Endothelial cell of umbilical vein (primary cell): ENCODE results near the gene GPR108. TPM values are rescaled to one million over a fixed set of nuclear protein-coding genes. Genes with fewer than 3 reads are reported as not detected.

ENCODE experiments used
- BruUV-seq: library from RNA; stranded (reverse); fragments of 400-500 nt; replicated peaks from 2 replicates; lab custom pipeline; 2021; lab: Mats Ljungman, UMichigan
- CTCF ChIA-PET: fragments of 300-600, 350-600 bp; sonication (Branson Sonifier 250); formaldehyde crosslinking; loops from one replicate; lab custom pipeline; 2021; ENCODE audit warnings: antibody characterized with exemption, inconsistent platforms; lab: Charles Lee
- POLR2A ChIA-PET: fragments of 300-600, 350-600 bp; sonication (Branson Sonifier 250); formaldehyde crosslinking; loops from one replicate; lab custom pipeline; 2021; ENCODE audit warnings: antibody characterized with exemption, inconsistent platforms; lab: Charles Lee
- DNase-seq: peaks from one replicate; pipeline ENCODE4 v3.0.0-alpha.2; 2011; ENCODE audit warnings: low read depth, low spot score
- FAIRE-seq: peaks from 2 replicates; lab custom pipeline; 2011; peaks lifted over from hg19 to GRCh38; lab: Jason Lieb, UNC
- H2AFZ ChIP-seq: 2 replicates; pipeline ENCODE4 v1.6.0; 2012; ENCODE audit warnings: low read depth, low read length, control low read depth, inconsistent platforms
- H3K27ac ChIP-seq: 2 replicates; pipeline ENCODE4 v1.5.1; 2011; ENCODE audit warnings: low read depth, mild to moderate bottlenecking, control low read depth, low read length, moderate library complexity; ENCODE audit not compliant: insufficient read depth
- H3K27me3 ChIP-seq, 2 experiments: 2 replicates each; pipeline versions ENCODE4 v1.6.0 to v1.6.1; 2011; ENCODE audit warnings: low read length in 2 of 2, mixed read lengths in 1 of 2; ENCODE audit not compliant: control insufficient read depth in 2 of 2, insufficient read depth in 2 of 2
- H3K36me3 ChIP-seq, 2 experiments: 2 replicates in 1 of 2; 3 replicates in 1 of 2; pipeline ENCODE4 v1.5.1; 2011; ENCODE audit warnings: low read length in 2 of 2, mild to moderate bottlenecking in 1 of 2, moderate library complexity in 1 of 2; ENCODE audit not compliant: control insufficient read depth in 2 of 2, insufficient read depth in 2 of 2; ENCODE audit errors: extremely low read depth in 1 of 2
- H3K4me1 ChIP-seq: 3 replicates; pipeline ENCODE4 v1.5.1; 2011; ENCODE audit warnings: mild to moderate bottlenecking, low read length; ENCODE audit not compliant: control insufficient read depth, insufficient read depth; ENCODE audit errors: extremely low read depth
- H3K4me2 ChIP-seq: 2 replicates; pipeline ENCODE4 v1.6.1; 2011; ENCODE audit warnings: low read length, control low read depth, mixed read lengths; ENCODE audit not compliant: insufficient read depth
- H3K4me3 ChIP-seq, 3 experiments: fragments of 200-600 bp in 1 of 3; sonication (generic), shearing (Covaris generic) in 1 of 3; replicated peaks in 1 of 3; 2 replicates each; pipeline ENCODE4 v1.5.1; 2011 to 2016; ENCODE audit warnings: control low read depth in 3 of 3, low read length in 3 of 3, mild to moderate bottlenecking in 2 of 3, inconsistent platforms in 1 of 3, low read depth in 1 of 3, moderate library complexity in 1 of 3; ENCODE audit not compliant: insufficient read depth in 1 of 3
- H3K79me2 ChIP-seq: 2 replicates; pipeline ENCODE4 v1.6.0; 2012; ENCODE audit warnings: low read length, inconsistent platforms; ENCODE audit not compliant: control insufficient read depth, insufficient read depth
- H3K9ac ChIP-seq: replicated peaks from 2 replicates; pipeline ENCODE3; 2011; ENCODE audit warnings: low read length, control low read depth; ENCODE audit not compliant: insufficient read depth; ENCODE audit errors: extremely low read depth
- H3K9me1 ChIP-seq: replicated peaks from 3 replicates; pipeline ENCODE4 v1.6.0; 2011; ENCODE audit warnings: mild to moderate bottlenecking, low read length; ENCODE audit not compliant: control insufficient read depth, insufficient read depth; ENCODE audit errors: extremely low read depth
- H3K9me3 ChIP-seq: replicated peaks from 2 replicates; pipeline ENCODE4 v1.5.1; 2012; ENCODE audit warnings: low read length, inconsistent platforms; ENCODE audit not compliant: control insufficient read depth, insufficient read depth
- H4K20me1 ChIP-seq: replicated peaks from 2 replicates; pipeline ENCODE3; 2011; ENCODE audit warnings: mild to moderate bottlenecking, low read length; ENCODE audit not compliant: control insufficient read depth, insufficient read depth; ENCODE audit errors: extremely low read depth
- CTCF ChIP-seq, 2 donors: IDR thresholded peaks; 1 replicate in 1 of 2; 2 replicates in 1 of 2; pipeline ENCODE4 v1.5.1; 2011; ENCODE audit warnings: low read length in 2 of 2, mild to moderate bottlenecking in 2 of 2, moderate library complexity in 2 of 2, control low read depth in 1 of 2, inconsistent platforms in 1 of 2, low read depth in 1 of 2; ENCODE audit not compliant: insufficient read depth in 1 of 2; ENCODE audit errors: extremely low read depth in 1 of 2
- MYC ChIP-seq: IDR thresholded peaks from one replicate; pipeline ENCODE4 v1.6.1; 2011; ENCODE audit warnings: mild to moderate bottlenecking, low read depth, low read length
- POLR2AphosphoS5 ChIP-seq: IDR thresholded peaks from 2 replicates; pipeline ENCODE4 v1.6.1; 2012; ENCODE audit warnings: low read depth, mild to moderate bottlenecking, control low read depth, low read length, moderate library complexity; ENCODE audit not compliant: insufficient read depth
- dilution Hi-C: fragments of 300-500 bp; cut with MboI; formaldehyde crosslinking; loops from one replicate; pipeline ENCODE4 v1.15.0; 2019; ENCODE audit warnings: low sequenced_read_pairs; ENCODE audit not compliant: extremely low pct_ligation_motif_present
- intact Hi-C: fragments of 100-400 bp; cut with micrococcal nuclease; formaldehyde crosslinking; loops from one replicate; pipeline ENCODE4 v1.10.0; 2022
- polyA plus RNA-seq, 4 experiments: library from polyadenylated mRNA; depleted of rRNA in 3 of 4; stranded (reverse) in 3 of 4; unstranded in 1 of 4; fragments of >200 nt; gene quantifications; 2 replicates each; pipeline versions ENCODE4 v1.2.1 to v1.2.3, GENCODE V29; 2011 to 2012; ENCODE audit warnings: missing spikeins in 1 of 4
- total RNA-seq: library from RNA; stranded (reverse); gene quantifications from 2 replicates; pipeline ENCODE4 v1.2.3, GENCODE V29; 2021

The GPR108 gene
- total and polyA plus RNA-seq, 2 donors (not counting 3 experiments of a cell fraction or from before 2014, with no cell fraction given) = 68.5 to 80.2 TPM

GRCh38 chr19:6740589-6741343 is 3.4 kb upstream of the GPR108 start:
- CTCF ChIA-PET = interaction anchor here (6.2 kb wide), 1 partner anchor 122 kb away, joined by 179 read pairs; no protein-coding TSS in a partner anchor
- H3K27me3 ChIP-seq = no peaks in the 10 kb centered on the region
- H3K9me1 ChIP-seq = no peaks in the 10 kb centered on the region
- H2AFZ ChIP-seq = peak overlapping the region; percentile 28
- H3K79me2 ChIP-seq = peaks cover 39% of the 10 kb centered on the region
- dilution Hi-C loops = no loop called here
- H3K27ac ChIP-seq = peak overlapping the region; percentile 61
- FAIRE-seq (peak; percentile 85), DNase-seq (peak; percentile 46)
- peak overlapping the region; percentile 60 for H3K9ac ChIP-seq
- H4K20me1 ChIP-seq = no peaks in the 10 kb centered on the region
- TF ChIP-seq MYC = no peak
- peak; percentile 31 for TF ChIP-seq POLR2AphosphoS5
- no peak for TF ChIP-seq CTCF (IDR thresholded peaks at IDR 0.05; ENCODE audit: extremely low read depth in 1 of 2, insufficient read depth in 1 of 2, low read depth in 1 of 2, low read length in 2 of 2)
- BruUV-seq = no TSS peak
- no peaks in the 10 kb centered on the region for H3K9me3 ChIP-seq
- POLR2A ChIA-PET = no interaction called here
- peaks cover 0 to 14% of the 10 kb centered on the region in 2 experiments for H3K36me3 ChIP-seq
- H3K4me1 ChIP-seq = peaks cover 48% of the 10 kb centered on the region
- intact Hi-C loops = loop anchor here (5.0 kb wide), 1 partner anchor 1828 kb away; no protein-coding TSS in a partner anchor
- H3K4me2 ChIP-seq = peak overlapping the region; percentile 78
- H3K4me3 ChIP-seq = peak overlapping the region; percentile 66 to 92 (median 80)
